NCI-H2196 (cell line): Measurements from ENCODE around the gene ADCY5.
"Not testable (repeated sequence)": the region's sequence is repeated elsewhere in the genome, so short reads cannot be mapped to it uniquely, and the experiment has no call there.

Experiments
- DNase-seq: peaks from one replicate; lab custom pipeline; 2025; ENCODE audit not compliant: unreplicated experiment; lab: John Stamatoyannopoulos, UW

The ADCY5 gene

DNA sequence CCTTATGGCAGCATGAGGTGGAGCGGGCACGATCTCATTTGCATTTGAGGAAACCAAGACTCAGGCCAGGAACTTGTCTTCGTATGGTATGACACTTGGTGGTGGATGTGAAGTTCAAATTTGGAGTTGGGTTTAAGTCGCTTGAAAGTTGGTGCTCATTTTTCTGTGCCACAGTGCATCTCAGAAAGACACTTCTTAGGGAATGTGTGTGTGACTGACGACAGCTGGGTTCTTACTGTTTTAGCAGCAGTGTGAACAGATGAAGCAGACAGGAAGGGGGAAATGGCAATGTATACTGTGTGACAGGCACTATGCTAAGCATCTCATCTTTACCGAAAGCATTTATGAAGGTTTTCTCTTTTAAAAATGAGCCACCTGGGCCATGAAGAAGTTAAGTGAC lies 171.8 kb downstream of the ADCY5 start:
- no peak for DNase-seq

DNA sequence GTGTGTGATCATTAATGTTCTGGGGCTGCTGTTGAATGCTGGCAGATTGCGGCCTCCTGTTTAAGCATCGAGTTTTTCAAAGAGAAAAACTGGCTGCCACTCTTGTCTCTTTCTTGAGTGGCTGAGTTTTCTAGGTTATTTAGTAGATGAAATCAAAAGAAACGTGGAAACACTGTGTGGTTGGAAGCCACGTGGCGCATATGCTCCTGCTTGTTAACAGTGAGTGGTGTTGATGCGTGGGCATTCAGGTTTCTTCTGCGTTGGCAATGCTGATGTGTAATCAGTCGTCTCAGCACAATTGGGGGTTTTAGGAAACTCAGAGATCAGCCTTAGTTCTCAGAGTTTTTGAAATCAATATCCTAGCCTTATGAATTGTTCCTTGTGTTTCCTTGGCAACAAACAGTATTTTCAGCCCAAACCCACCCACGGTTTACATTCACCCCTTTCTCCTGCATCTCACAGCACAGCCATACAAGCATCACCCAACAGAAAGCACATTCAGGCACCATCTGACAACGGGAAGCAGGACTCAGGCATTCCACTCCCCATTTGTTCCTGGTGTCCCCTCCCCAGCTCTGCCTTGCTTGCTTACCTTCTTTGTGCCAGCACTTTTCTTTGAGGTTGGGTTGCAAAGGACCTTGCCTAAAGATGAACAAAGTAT lies 172.4 kb downstream of the ADCY5 start:
- no peak for DNase-seq

GRCh38 chr3:123275691-123276090 lies 173.2 kb downstream of the ADCY5 start:
- DNase-seq = no peak

DNA sequence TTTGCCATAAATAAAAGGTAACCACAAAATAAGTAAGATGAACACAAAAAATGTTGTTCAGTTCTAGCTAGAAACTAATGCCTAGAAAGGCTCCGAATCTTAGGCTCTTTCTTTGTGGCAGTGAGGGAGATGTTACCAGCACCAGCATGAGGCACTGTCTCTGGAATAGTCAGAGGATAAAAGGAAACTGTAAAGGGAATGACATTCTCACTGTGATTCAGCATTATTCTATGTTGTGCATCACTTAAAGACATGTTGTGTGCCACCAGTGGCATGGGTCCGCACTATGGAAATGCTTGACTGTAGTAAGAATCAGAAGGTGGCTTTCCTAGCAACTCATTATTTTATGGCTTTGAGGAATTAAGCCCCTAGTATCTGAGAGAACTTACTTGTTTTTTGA lies 176.3 kb downstream of the ADCY5 start:
- no peak for DNase-seq

DNA sequence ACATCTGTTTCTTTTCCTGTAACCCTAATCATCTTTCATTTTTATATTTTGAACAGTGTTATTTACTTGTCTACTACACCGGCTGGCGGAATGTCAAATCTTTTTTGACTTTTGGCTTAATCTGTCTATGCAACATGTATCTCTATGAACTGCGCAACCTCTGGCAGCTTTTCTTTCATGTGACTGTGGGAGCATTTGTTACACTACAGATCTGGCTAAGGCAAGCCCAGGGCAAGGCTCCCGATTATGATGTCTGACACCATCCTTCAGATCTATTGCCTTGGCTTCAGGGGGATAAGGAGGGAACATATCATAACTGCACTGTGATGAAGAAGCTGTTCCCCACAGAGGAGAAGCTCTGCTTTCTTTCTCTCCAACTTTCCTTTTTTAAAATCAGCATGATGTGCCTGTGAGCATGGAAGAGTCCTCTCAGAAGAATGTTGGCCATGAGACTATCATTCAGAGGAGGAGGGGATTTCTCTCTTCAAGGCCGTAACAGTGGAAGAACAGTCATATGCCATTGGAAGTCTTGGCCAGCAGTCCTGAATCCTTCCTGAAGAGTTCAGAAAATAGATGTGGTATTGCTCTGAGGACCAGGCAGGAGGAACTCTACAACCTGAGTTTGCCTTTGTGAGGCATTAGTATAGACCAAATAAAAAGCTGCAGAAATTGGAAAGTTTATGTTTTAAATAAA lies 177.3 kb downstream of the ADCY5 start:
- DNase-seq = no peak

DNA sequence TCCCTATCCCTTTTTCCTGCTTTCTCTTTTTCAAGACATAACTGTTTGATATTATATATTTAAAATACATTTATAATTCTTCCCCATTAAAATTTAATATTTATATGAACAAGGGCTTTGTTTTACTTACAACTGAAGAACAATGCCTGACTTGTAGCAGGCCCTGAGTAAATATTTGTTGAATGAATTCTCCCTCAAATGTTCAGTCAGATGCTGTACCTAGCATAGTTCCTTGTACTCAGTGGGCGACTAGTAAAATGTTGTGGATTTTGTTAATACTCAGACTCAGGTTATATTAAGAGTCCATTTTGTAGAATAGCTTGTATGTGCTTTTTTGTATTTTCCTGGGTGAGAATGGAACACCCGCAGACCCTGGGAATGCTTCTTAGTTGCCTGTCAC lies 178.1 kb downstream of the ADCY5 start:
- DNase-seq = no peak

DNA sequence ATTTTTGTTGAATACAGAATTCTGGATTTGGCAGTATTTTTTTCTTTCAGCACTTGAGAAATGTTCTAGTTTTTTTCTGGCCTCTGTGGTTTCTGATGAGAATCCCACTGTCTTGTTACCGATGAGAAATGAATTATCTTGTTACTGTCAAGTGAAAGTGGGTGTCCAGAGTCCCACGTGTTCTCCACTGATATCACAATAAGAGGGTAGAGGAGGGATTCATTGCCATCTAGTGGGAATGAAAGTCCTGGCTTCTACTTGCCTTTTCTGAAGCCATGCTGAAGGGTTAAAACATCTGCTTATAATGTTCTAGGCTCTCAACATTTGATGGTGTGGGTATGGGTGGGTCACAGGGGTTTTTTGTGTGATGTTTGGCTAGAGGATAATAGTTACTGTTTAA lies 181.1 kb downstream of the ADCY5 start:
- no peak for DNase-seq

DNA sequence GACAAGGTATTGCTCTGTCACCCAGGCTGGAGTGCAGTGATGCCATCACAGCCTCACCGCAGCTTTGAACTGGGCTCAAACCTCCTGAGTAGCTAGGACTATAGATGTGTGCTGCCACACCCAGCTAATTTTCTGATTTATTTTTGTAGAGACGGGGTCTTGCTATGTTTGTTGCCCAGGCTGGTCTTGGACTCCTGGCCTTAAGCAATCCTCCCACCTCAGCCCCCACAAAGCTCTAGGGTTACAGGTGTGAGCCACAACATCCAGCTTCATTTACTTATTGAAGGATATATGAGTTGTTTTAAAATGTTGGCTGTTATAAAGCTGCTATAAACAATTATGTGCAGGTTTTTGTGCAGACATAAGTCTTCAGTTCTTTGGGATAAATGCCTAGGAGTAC lies 184.9 kb downstream of the ADCY5 start:
- no peak for DNase-seq

DNA sequence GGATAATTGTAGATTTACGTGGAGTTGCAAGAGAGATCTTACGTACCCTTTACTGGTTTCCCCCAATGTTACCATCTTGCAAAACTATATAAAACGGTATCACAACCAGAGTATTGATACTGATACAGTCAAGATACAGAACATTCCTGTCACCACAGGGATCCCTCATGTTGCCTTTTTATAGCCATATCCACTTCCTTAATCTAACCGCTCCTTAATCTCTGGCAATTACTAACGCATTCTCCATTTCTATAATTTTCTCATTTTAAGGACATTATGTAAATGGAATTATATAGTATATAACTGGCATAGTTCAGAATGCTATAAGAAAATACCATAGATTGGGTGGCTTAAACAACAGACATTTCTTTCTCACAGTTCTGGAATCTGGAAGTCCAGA lies 186.0 kb downstream of the ADCY5 start:
- no peak for DNase-seq

GRCh38 chr3:123262226-123262625 lies 186.7 kb downstream of the ADCY5 start:
- DNase-seq = no peak

DNA sequence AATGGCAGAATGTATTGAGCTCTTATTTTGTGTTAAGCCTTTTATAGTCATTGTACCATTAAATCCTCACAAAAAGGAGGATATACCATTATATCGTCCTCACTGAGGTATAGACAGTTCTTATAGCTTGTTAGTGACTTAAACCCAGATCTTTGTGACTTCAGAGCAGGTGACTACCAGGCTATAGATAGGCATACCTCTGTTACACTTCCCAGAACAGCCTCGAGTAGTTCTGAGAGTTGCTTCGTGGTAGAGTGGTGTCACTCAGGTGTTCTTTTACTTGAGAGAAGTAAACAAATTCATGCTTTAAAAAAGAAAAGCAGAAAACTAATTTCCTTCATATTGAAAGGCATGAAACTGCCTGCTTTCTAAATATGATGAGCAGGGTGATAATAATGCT lies 187.2 kb downstream of the ADCY5 start:
- no peak for DNase-seq

GRCh38 chr3:123258811-123259420 lies 190.0 kb downstream of the ADCY5 start:
- DNase-seq = peak; percentile 71

GRCh38 chr3:123258359-123258758 lies 190.5 kb downstream of the ADCY5 start:
- DNase-seq = no peak

DNA sequence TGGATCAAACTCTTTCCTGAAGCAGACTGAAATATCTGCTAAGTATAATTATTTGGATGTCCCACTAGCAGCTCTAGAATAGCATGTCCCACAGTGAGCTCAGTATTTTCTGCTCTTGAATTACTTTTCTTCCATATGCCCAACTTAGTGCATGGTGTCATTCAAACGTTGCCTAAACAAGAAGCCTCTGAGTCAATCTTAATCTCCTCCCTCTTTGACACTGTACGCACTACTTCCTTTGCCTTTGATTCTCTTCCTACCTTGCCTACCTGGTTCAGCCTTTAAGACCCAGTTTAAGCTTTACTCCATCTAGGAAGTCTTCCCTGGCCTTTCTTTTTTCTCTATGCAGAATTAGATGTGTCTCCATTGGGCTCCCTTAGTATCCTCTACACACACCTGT lies 192.6 kb downstream of the ADCY5 start:
- no peak for DNase-seq

GRCh38 chr3:123246866-123247265 lies 202.0 kb downstream of the ADCY5 start:
- DNase-seq = no peak

GRCh38 chr3:123244128-123244527 lies 204.8 kb downstream of the ADCY5 start:
- DNase-seq = peak; percentile 19

- DNase-seq = no peak
Observed at GRCh38 chr3:123239756-123240155, 209.1 kb downstream of the ADCY5 start.

DNA sequence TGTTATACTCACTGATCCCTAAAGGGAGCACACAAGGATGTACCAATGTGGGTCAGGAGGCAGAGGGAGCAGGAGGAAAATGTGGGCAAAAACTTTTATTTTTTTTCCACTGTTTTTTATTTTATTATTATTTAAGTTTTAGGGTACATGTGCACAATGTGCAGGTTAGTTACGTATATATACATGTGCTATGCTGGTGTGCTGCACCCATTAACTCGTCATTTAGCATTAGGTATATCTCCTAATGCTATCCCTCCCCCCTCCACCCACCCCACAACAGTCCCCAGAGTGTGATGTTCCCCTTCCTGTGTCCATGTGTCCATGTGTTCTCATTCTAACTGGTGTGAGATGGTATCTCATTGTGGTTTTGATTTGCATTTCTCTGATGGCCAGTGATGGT lies 209.7 kb downstream of the ADCY5 start:
- not testable (repeated sequence) for DNase-seq

GRCh38 chr3:123236902-123237301 lies 212.0 kb downstream of the ADCY5 start:
- DNase-seq = no peak
